SKM-1 (cell line): ENCODE results near the gene GADD45GIP1.
"Not testable (repeated sequence)": the region's sequence is repeated elsewhere in the genome, so short reads cannot be mapped to it uniquely, and the experiment has no call there.

Experiments used
- DNase-seq: peaks from one replicate; lab custom pipeline; 2025; ENCODE audit not compliant: unreplicated experiment; lab: John Stamatoyannopoulos, UW

Gene GADD45GIP1

DNA sequence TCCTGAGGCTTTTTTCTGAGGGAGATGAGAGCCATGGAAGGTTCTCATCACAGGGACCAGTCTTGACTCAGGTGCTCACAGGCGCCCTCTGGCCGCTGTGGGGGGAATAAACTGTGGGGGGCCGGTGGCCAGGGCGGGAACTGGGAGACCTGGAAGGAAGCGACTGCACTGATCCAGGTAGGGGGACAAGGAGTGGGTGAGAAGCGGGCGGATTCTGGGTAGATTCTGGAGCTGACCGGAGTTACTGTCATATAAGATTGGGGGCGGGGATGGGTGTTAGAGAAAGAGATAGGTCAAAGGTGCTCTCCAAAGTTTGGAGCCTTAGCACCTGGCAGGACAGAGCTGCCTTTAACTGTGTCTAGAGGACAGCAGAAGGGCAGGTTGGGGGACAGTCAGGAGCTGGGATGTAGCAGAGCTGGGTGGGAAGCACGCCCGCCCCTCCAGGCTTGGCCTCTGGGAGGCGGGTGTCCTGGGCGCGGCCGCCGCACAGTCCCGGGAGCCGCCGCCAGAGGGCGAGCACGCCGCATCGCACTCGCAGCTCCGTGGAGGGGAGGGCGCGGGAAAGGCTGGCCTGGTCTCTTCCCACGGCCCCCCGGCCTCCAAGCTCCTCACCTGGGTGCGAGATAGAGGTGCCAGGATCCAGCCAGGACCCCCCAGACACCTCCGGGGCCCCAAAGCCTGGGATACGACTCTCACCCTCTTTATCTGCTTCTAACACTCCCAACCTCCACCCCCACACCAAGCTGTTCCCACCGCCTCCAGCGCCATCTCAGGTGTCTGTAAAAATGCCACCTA, 8.2 kb upstream of the GADD45GIP1 start:
- peak; percentile 53 for DNase-seq

DNA sequence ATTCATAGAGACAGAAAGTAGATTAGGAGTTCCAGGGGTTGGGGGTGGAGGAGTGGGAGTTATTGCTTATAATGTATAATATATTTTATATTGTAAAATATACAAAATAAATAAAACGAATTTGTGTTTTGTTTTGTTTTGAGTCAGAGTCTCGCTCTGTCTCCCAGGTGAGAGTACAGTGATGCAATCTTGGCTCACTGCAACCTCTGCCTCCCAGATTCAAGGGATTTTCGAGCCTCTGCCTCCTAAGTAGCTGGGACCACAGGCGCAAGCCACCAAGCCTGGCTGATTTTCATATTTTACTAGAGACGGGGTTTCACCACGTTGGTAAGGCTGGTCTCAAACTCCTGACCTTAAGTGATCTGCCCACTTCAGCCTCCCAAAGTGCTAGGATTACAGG, 2.5 kb upstream of the GADD45GIP1 start:
- no peak for DNase-seq

DNA sequence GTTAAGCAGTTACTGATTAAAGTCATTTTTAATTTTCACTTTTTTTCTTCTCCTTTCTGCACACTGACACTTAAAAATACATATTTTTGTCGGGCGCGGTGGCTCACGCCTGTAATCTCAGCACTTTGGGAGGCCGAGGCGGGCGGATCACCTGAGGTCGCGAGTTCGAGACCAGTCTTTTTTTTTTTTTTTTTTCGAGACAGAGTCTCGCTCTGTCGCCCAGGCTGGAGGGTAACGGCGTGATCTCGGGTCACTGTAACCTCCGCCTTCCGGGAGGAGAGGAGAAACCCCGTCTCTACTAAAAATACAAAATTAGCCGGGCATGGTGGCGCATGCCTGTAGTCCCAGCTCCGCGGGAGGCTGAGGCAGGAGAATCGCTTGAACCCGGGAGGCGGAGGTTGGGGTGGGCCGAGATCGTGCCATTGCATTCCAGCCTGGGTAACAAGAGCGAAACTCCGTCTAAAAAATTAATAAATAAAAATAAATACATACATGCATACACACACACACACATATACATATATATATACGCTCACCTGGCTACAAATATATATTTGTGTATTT, 448 bp upstream of the GADD45GIP1 start:
- not testable (repeated sequence) for DNase-seq

DNA sequence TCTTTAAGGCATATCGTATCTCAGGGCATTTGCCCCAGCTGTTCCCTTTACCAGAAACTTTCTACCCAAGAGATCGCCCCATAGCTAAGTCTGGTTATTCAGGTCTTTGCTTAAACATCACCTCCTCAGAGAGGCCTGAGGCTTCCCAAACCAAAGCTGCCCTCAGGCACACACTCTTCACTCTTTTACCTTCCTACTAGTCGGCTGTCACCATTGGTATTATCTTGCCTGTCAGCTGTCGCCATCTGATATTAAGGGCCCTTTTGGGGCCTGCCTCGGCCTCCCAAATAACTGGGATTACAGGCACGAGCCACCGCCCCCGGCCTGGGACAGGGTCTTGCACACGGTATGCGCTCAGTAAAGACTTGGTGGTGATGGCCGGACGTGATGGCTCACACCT, 1.0 kb downstream of the GADD45GIP1 start:
- DNase-seq: no peak

DNA sequence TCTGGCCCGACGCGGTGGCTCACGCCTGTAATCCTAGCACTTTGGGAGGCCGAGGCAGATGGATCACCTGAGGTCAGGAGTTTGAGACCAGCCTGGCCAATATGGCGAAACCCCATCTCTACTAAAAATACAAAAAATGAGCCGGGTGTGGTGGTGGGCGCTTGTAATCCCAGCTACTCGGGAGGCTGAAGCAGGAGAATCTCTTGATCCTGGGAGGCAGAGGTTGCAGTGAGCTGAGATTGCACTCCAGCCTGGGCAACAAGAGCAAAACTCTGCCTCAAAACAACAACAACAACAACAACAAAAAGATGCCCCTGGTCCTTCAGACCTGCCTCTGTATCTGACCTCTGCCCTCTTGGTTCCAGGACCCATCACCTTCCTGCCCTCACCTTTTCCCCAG, 1.4 kb downstream of the GADD45GIP1 start:
- DNase-seq: not testable (repeated sequence)

DNA sequence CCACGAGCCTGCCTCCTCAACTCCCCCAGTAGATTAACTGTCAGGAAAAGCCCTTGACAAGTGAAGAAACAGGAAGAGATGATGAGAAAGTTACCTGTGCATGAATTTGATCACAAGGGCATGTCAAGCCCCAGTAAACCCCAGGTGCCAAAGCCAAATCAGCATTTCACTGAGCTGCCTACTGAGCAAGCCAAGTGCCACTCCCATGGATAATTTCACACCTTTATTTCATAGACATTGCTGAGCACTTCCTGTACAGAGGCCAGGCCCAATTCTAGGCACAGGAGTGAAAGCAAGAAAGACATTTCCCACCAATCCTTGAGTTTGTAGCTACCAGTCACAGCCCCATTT, 2.4 kb downstream of the GADD45GIP1 start:
- no peak for DNase-seq

DNA sequence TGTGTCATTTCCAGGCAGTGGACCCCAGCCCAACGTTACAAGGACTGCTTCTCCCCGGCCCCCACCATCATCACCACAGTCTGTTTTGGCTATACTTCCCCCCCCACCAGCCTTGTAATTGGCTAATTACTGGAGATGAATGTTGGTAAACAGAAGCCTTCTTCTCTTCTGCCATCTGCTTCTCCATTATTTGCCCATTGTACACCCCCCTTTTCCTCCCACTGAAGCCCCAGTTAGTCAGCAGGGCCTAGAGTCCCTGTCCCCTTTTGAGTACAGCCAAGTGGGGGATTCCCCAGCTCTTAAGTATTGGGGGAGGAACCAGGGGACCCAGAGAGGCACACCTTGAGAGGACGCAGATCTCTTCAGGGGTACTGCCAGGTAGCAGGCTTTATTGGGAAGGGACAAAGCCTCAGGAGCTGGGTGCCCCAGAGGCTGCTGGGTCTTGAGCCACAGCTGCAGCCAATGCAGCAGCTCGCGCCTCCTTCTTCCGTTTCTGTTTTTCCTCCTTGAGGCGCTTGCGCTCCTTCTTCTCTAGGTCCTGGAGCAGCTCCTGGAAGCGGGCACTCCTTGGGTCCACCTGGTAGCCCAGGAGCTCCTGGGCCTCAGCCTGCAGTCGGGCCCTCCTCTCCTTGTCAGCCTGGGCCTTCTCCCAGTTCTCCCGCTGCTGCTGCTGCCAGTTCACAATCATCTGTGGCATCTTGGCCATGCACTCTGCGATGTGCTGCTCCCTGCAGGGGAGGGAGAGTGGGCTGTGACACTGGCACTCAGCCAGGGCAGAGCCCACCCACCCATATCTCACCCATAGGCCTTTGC, 3.0 kb downstream of the GADD45GIP1 start:
- DNase-seq: no peak

DNA sequence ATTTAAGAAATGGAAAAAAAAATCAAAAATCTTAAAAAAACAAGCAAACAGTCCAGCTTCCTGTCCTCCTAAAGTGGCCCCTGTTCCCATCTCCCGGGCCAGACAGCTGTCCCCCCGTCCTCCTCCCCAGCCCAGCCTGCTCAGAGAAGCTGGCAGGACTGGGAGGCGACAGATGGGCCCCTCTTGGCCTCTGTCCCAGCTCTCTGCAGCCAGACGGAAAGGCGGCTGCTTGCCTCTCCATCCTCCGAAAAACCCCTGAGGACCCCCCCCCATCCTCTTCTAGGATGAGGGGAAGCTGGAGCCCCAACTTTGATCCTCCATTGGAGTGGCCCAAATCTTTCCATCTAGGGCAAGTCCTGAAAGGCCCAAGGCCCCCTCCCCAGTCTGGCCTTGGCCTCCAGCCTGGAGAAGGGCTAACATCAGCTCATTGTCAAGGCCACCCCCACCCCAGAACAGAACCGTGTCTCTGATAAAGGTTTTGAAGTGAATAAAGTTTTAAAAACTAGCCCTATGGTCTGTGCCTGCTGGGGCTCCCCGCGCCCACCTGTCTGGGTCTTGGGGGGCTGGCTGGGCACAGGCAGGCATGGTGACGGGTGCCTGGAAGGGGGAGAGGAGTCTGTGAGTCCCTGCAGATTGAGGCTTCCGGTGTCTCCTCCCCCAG, 3.8 kb downstream of the GADD45GIP1 start:
- DNase-seq: no peak

DNA sequence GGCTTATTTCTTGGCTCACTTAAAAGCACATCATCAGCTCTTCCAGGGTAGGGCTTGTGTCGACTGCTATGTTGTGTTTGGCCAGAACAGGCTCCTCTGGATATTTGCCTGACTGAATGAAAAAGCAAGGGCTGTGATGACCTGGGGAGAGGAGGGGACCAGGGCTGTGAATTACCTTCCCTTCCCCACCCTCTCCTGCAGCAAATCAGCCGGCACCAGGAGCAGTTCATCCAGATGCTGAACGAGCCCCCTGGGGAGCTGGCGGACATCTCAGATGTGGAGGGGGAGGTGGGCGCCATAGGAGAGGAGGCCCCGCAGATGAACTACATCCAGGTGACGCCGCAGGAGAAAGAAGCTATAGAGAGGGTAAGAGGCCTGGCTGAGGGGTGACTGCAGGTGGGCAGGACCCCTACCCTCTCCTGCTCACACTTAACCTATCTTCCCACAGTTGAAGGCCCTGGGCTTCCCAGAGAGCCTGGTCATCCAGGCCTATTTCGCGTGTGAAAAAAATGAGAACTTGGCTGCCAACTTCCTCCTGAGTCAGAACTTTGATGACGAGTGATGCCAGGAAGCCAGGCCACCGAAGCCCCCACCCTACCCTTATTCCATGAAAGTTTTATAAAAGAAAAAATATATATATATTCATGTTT, 4.4 kb downstream of the GADD45GIP1 start:
- no peak for DNase-seq

DNA sequence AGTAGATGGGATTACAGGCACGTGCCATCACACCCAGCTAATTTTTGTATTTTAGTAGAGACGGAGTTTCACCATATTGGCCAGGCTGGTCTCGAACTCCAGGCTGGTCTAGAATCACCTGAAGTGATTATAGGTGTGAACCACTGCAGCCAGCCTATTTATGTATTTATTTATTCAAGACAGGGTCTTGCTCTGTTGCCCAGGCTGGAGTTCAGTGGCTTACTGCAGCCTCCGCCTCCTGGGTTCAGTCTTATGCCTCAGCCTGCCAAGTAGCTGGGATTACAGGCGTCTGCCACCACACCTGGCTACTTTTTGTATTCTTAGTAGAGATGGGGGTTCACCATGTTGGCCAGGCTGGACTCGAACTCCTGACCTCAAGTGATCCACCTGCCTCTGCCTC, 5.0 kb downstream of the GADD45GIP1 start:
- DNase-seq: not testable (repeated sequence)

DNA sequence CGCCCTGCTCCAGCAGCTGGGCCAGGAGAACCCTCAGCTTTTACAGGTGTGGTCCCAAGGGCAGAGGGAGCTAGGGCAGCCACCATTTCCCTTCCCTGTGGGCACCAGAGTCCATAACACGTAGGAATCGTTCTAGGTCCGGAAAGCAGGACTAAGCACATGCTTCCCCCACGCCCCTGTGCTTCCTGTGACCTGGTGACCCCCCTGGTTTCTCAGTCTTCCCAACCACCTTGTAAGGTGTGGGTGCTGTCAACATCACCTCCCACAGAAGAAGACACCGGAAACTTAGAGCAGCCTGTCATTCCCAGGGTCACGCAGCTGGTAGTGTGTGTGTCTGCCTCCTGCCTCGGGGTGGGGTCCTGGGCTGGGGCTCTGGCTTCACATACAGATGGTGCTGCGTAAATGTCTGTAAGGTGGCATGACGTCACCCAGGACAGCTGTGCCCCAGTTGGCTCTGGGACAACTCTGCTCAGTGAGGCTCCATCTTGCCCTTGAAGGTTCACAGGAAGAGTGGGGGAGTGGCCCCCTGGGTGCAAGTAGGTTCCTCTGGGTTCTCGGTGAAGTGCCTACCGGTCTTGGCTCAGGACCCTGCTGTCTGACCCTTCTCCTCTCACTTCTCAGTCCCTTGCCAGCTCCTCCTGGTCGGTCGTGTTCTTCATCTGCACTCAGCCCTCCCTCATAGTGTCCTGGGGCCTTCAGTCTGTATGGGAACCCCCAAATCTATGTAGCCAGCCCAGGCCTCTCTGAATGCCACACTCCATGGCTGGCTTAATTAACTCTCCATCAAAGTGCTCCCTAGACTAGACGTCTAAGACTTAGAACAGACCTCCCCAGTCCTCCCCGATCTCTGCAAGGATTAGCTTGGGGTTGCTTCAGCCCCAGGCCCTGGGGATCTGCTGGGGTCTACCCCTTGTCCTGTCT, 7.4 kb downstream of the GADD45GIP1 start:
- no peak for DNase-seq

DNA sequence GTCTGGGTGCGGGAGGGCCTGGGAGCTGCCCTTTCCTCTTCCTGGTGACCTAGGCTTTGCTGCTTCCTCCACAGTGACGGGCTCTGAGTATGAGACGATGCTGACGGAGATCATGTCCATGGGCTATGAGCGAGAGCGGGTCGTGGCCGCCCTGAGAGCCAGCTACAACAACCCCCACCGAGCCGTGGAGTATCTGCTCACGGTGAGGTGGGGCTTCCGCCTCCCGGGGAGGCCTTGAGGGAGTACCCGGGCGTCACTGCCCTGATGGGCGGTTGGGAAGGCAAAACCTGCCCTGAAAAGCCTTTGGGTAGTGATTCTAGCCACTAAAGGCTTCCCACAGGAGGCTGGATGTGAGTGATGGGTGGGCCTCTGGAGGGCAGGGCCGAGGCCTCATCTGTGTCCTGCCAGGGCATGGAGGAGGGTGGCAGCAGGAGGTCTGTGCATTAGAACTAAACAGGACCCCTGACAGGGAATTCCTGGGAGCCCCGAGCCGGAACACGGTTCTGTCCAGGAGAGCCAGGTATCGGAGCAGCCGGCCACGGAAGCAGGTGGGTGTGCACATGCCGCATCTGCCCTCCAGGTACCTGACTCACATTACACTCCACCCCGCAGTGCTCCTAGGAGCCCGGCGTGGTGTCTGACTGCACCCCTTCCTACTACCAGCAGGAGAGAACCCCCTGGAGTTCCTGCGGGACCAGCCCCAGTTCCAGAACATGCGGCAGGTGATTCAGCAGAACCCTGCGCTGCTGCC, 8.2 kb downstream of the GADD45GIP1 start:
- no peak for DNase-seq

DNA sequence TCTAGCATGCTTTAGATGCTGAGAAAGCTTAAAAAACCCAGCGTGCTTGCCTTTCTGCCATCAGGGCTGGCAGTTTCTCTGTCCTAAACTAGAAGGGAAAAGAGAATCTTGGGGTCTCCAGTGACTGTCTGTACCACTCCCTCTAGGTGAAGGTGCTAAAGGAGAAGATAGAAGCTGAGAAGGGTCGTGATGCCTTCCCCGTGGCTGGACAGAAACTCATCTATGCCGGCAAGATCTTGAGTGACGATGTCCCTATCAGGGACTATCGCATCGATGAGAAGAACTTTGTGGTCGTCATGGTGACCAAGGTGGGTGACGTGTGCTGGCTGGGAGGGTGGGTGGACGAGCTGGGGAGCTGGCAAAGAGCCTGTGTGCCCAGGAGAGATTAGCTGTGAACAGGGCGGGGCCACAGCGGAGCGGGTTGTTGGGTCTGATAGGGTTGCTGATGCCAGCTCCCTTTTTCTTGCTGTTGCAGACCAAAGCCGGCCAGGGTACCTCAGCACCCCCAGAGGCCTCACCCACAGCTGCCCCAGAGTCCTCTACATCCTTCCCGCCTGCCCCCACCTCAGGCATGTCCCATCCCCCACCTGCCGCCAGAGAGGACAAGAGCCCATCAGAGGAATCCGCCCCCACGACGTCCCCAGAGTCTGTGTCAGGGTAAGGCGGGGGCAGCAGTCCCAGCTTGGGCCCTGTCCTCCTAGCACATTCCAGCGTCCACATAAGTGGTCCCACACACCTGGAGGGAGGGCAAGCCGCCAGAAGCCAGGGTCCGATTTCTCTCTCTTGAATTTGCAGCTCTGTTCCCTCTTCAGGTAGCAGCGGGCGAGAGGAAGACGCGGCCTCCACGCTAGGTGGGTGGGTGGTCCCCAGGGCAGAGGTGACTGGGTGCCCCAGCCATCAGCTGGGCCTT, 9.1 kb downstream of the GADD45GIP1 start:
- no peak for DNase-seq

DNA sequence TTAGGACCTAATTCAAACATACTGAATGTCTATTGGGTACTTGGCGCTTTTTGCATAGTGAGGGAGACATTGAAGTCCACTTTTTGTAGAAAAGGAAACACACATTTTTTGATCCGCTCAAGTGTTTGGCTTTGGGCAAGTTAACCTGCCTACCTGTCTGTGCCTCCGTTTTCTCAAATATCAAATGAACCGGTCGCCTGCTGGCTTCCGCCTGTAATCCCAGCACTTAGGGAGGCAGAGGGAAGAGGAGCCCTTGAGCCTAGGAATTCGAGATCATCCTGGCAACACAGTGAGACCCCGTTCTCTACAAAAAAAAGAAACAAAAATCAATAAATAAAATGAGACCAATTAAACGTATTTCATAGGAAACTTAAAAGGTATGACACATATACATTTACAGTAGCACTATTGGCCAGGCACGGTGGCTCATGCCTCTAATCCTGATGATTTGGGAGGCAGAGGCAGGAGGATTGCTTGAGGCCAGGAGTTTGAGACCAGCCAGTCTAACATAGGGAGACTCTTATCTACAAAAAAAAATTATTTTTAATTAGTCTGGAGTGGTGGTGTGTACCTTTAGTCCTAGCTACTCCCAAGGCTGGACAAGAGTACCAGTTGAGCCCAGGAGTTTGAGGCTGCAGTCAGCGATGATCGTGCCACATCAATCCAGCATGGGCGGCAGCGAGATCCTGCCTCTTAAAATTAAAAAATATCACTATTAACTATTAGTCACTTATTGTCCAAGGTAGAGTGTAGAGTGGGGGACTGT, 10.1 kb downstream of the GADD45GIP1 start:
- DNase-seq: no peak

DNA sequence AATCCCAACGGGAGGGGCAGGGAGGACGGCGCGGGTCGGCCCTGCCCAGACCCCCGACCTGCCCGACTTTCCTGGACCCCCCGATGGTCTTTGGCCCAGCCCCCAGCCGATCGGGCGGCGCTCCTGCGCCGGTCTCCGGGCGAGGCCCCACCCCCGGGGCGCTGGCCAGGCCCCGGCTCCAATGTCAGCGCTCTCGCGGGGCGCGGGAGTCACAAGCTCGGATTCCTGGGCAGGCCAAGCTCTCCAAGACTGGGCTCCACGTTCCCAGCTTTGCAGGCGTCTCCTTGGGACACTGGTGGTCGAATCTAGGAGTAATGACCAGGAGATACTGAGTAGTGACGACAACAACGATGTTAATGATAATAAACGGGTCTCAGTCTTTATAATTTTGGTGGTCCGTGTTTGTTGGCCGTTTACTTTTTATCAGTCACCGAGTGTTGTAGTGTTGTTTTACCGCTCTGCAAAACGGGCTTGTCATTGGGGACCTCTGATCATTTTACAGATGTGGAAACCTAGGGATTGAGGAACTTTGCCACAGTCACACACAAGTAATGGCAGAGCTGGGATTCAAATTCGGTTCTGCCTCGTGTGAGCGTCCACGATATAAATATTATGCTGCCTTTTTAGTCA, 10.8 kb downstream of the GADD45GIP1 start:
- DNase-seq: no peak

DNA sequence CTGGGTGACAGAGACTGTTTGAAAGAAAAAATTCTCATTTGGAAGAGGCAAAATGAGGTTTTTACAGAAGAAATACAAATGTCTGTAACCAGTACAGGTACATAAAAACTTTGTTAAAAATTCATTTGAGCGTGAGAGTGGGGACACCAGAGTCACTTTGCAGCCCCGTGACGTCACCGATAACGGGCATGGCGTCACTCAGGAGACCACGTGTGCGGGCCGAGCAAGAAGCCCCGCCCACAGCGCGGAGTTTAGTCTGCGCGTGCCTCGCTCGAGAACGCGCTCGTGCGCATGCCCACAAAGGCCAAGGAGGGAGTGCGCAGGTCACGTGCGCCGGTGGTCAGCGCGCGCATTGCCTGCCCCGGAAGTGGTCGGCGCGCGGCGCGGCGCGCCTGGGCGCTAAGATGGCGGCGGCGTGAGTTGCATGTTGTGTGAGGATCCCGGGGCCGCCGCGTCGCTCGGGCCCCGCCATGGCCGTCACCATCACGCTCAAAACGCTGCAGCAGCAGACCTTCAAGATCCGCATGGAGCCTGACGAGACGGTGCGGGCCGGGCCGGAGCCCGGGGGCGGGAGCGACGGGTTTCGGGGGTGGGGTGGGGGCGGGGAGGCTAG, 11.4 kb downstream of the GADD45GIP1 start, which contains the start of gene RAD23A:
Gene RAD23A (plus strand): TSS at position 384 of the 613 bp plus-strand sequence. CDS start 87 bp downstream, at position 471.
- peak; percentile 85 for DNase-seq
